HG03095 (cell line): ENCODE data around the gene CAMTA1.

Source experiments
- ATAC-seq: cut with Tn5 transposase; IDR thresholded peaks from one replicate; pipeline ENCODE4 v1.9.1; 2021; ENCODE audit warnings: moderate library complexity; ENCODE audit not compliant: unreplicated experiment

Gene CAMTA1

GRCh38 chr1:7436056-7437005 lies 651.1 kb downstream of the CAMTA1 start:
- ATAC-seq: no peak

GRCh38 chr1:7437036-7437435 lies 651.8 kb downstream of the CAMTA1 start:
- ATAC-seq: no peak

- ATAC-seq: no peak
These were observed 652.5 kb downstream of the CAMTA1 start for GRCh38 chr1:7437608-7438395.

- no peak for ATAC-seq
These were observed 653.1 kb downstream of the CAMTA1 start for GRCh38 chr1:7438396-7438785.

GRCh38 chr1:7438921-7439655 lies 653.8 kb downstream of the CAMTA1 start:
- ATAC-seq: no peak

GRCh38 chr1:7440154-7440553 lies 654.9 kb downstream of the CAMTA1 start:
- no peak for ATAC-seq

GRCh38 chr1:7441143-7441841 lies 656.0 kb downstream of the CAMTA1 start:
- no peak for ATAC-seq

GRCh38 chr1:7442036-7442435 lies 656.8 kb downstream of the CAMTA1 start:
- no peak for ATAC-seq

- no peak for ATAC-seq
These were observed 657.7 kb downstream of the CAMTA1 start for GRCh38 chr1:7442918-7443317.

GRCh38 chr1:7444363-7444762 lies 659.1 kb downstream of the CAMTA1 start:
- no peak for ATAC-seq

- no peak for ATAC-seq
These were observed 661.8 kb downstream of the CAMTA1 start for GRCh38 chr1:7447093-7447492.

- no peak for ATAC-seq
These were observed 662.5 kb downstream of the CAMTA1 start for GRCh38 chr1:7447736-7448135.

GRCh38 chr1:7448986-7449385 lies 663.7 kb downstream of the CAMTA1 start:
- ATAC-seq: no peak

- ATAC-seq: no peak
These were observed 664.5 kb downstream of the CAMTA1 start for GRCh38 chr1:7449750-7450149.

- ATAC-seq: no peak
These were observed 665.6 kb downstream of the CAMTA1 start for GRCh38 chr1:7450838-7451237.

- no peak for ATAC-seq
These were observed 667.8 kb downstream of the CAMTA1 start for GRCh38 chr1:7453038-7453437.

- ATAC-seq: no peak
These were observed 669.0 kb downstream of the CAMTA1 start for GRCh38 chr1:7454052-7454815.

GRCh38 chr1:7454895-7455784 lies 669.9 kb downstream of the CAMTA1 start:
- ATAC-seq: no peak
